Heart right ventricle (tissue), 16 donors: ENCODE results near the gene MTUS2. TPM values are rescaled to one million over a fixed set of nuclear protein-coding genes. Genes with fewer than 3 reads are reported as not detected.

ENCODE experiments used
- ATAC-seq, 8 donors: fragments of 200-7000 bp; cut with Tn5 transposase; one replicate each; pipeline ENCODE4 v1.9.1; 2020; ENCODE audit warnings: mild to moderate bottlenecking in 8 of 8, moderate library complexity in 8 of 8, moderate number of reproducible peaks in 1 of 8
- DNase-seq, 2 donors: peaks; one replicate each; pipeline ENCODE4 v3.0.0-alpha.2; 2020
- H3K27ac ChIP-seq, 10 donors: fragments of 200-600 bp; sonication (generic) in 2 of 10; one replicate each; pipeline versions ENCODE4 v1.5.0 to v1.8.0; 2020 to 2022; ENCODE audit warnings: mild to moderate bottlenecking in 3 of 10
- H3K27me3 ChIP-seq, 7 donors: fragments of 200-600 bp; one replicate each; pipeline ENCODE4 v1.8.0; 2021 to 2022; ENCODE audit warnings: mild to moderate bottlenecking in 2 of 7
- H3K36me3 ChIP-seq, 9 donors: fragments of 200-600 bp; sonication (generic) in 1 of 9; one replicate each; pipeline versions ENCODE4 v1.5.0 to v1.8.0; 2020 to 2022; ENCODE audit warnings: mild to moderate bottlenecking in 2 of 9
- H3K4me1 ChIP-seq, 9 donors: fragments of 200-600 bp; sonication (generic) in 1 of 9; one replicate each; pipeline versions ENCODE4 v1.5.0 to v1.8.0; 2020 to 2022; ENCODE audit warnings: mild to moderate bottlenecking in 4 of 9
- H3K4me3 ChIP-seq, 10 donors: fragments of 200-600 bp; sonication (generic) in 2 of 10; one replicate each; pipeline versions ENCODE4 v1.5.0 to v1.8.0; 2020 to 2022; ENCODE audit warnings: mild to moderate bottlenecking in 7 of 10, moderate library complexity in 2 of 10
- H3K9me3 ChIP-seq, 11 donors: fragments of 200-600 bp in 10 of 11; sonication (generic) in 2 of 11; one replicate each; pipeline versions ENCODE4 v1.5.0 to v1.8.0; 2013 to 2022; ENCODE audit warnings: mild to moderate bottlenecking in 2 of 11, control low read depth in 1 of 11, moderate library complexity in 1 of 11
- WGBS, 2 donors: extraction: QIAGEN DNeasy Blood & Tissue Kit; methylation state at CpG; one replicate each; pipeline ENCODE4 v1.1.7; 2013; ENCODE audit warnings: inconsistent platforms in 1 of 2; 5-methylcytosine and 5-hydroxymethylcytosine counted together
- intact Hi-C, 10 donors: fragments of 100-400 bp; cut with DNase I; formaldehyde crosslinking; loops; one replicate each; pipeline versions ENCODE4 v1.11.1 to v1.14.2; 2022
- polyA plus RNA-seq, 2 donors: library from polyadenylated mRNA; stranded (reverse); fragments of 200-250 nt; gene quantifications; one replicate each; pipeline ENCODE4 v1.2.3, GENCODE V29; 2013
- total RNA-seq, 10 donors: library from RNA; stranded (reverse); fragmentation: NEBNext Ultra II Directional in 3 of 10; extraction: Animal tissue kit (Norgen Biotek cat#: 25700) in 3 of 10; gene quantifications; one replicate each; pipeline versions ENCODE4 v1.2.1 to v1.2.4, GENCODE V29; 2021 to 2023
- TF ChIP-seq, protein P1 (sequence below), 9 donors: fragments of 200-600 bp; sonication (generic) in 2 of 9; IDR thresholded peaks; one replicate each; pipeline versions ENCODE4 v1.5.0 to v1.8.0; 2021 to 2022; ENCODE audit warnings: antibody characterized with exemption in 9 of 9, mild to moderate bottlenecking in 5 of 9, moderate library complexity in 1 of 9
- donor health status: Arrhythmogenic right ventricular cardiomyopathy.
- donor health status: ischemic (EF 13 %, LVEDD 7.1; RV severe dilation, severe dysfunction).
- donor health status: healthy with polysubstance abuse.
- donor health status: DM: no; HTN: yes; CAD: no.
- donor health status: DM: no; HTN: no; CAD: no.
- donor health status: ischemic (EF 25% LVEDD 6.9; RV normal size, moderate dysfunction).
- donor health status: ischemic (EF 25% LVEDD 5.7; RV mildly dilated, moderate dysfunction).
- donor health status: healthy.
- donor health status: DM: yes; HTN: yes; CAD: no.
- donor health status: Ischemic cardiomyopathy.
- donor health status: ischemic (EF 35%, LVEDD 5.7; RV mildly dilated, moderate dysfunction).
- donor health status: nonischemic (EF 11% LVEDD 7.7; RV severe dilation, severe dysfunction).
- donor health status: DM: yes; HTN: yes; CAD: no.
- donor health status: PGD.
- donor health status: ischemic (EF 29% LVEDD 5.4; RV normal size, mild dysfunction).
- donor health status: nonischemic (EF 23%, LVEDD 6.1; RV moderate dilation, normal function).

The MTUS2 gene
- total and polyA plus RNA-seq, 12 donors, result 18.7 to 159 (median 65.6) TPM

DNA sequence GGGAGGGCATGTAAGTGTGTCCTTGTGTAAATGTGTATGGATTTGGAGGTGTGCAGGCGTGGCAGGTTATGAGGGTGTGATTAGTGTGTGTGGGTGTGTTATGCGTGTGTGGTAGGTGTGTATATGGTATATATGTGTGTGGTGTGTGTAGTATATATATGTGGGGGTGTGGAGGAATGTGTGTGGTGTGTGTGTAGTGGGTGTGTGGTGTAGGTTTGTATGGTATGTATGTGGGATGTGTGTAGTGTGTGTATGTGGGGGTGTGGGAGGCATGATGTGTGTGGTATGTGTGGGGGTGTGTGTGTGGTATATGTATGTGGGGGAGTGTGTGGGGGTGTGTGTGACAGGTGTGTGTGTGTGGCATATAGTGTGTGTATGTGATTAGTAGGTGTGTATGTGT is 671.1 kb downstream of the MTUS2 start:
- DNase-seq (no peak), ATAC-seq (no peak)
- Histone ChIP-seq H3K9me3 (no peaks in the 10 kb centered on the region), H3K27me3 (peaks cover 0 to 5% (median 0%) of the 10 kb centered on the region in 7 donors), H3K27ac (no peak overlapping the region), H3K4me3 (no peak overlapping the region), H3K4me1 (peaks cover 0 to 10% (median under 1%) of the 10 kb centered on the region in 9 donors), H3K36me3 (peaks cover 0 to 36% (median 0%) of the 10 kb centered on the region in 9 donors)
- intact Hi-C loops, result no loop called here
- 46 to 74% methylated on average over 2 of the region's 2 CpGs for WGBS, 2 donors
- TF ChIP-seq, protein P1, sequence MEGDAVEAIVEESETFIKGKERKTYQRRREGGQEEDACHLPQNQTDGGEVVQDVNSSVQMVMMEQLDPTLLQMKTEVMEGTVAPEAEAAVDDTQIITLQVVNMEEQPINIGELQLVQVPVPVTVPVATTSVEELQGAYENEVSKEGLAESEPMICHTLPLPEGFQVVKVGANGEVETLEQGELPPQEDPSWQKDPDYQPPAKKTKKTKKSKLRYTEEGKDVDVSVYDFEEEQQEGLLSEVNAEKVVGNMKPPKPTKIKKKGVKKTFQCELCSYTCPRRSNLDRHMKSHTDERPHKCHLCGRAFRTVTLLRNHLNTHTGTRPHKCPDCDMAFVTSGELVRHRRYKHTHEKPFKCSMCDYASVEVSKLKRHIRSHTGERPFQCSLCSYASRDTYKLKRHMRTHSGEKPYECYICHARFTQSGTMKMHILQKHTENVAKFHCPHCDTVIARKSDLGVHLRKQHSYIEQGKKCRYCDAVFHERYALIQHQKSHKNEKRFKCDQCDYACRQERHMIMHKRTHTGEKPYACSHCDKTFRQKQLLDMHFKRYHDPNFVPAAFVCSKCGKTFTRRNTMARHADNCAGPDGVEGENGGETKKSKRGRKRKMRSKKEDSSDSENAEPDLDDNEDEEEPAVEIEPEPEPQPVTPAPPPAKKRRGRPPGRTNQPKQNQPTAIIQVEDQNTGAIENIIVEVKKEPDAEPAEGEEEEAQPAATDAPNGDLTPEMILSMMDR (IDR thresholded peaks at IDR 0.05), result no peak

DNA sequence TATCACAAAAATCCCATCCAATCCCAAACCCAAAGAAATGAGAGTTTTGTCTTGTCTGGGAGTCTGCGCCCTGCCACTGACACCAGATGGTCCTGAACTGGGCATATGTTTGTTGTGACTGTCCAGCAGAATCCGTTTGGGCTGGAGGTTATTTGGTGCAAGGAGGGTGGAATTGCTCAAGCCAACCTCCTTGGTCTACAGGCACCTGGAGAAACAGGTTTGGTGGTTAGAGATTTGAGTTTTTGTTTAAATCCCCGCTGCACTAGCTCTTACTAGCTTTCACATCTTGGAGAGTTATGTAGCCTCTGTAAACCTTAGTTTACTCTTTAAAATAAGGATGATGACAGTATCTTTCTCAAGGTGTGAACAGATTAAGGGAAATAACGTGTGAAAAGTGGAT is 673.7 kb downstream of the MTUS2 start:
- TF ChIP-seq, protein P1 (IDR thresholded peaks at IDR 0.05), result no peak
- H3K4me3 ChIP-seq, result no peak overlapping the region
- H3K27me3 ChIP-seq, result peaks cover 0 to 4% (median 0%) of the 10 kb centered on the region in 7 donors
- intact Hi-C loops, result no loop called here
- DNase-seq (no peak), ATAC-seq (no peak)
- peaks cover 0 to 38% (median 0%) of the 10 kb centered on the region in 9 donors for H3K36me3 ChIP-seq
- H3K9me3 ChIP-seq, result no peaks in the 10 kb centered on the region
- peaks cover 0 to 25% (median 14%) of the 10 kb centered on the region in 9 donors for H3K4me1 ChIP-seq
- WGBS, 2 donors, result 72 to 73% methylated on average over 4 of the region's 4 CpGs
- H3K27ac ChIP-seq, result no peak overlapping the region

DNA sequence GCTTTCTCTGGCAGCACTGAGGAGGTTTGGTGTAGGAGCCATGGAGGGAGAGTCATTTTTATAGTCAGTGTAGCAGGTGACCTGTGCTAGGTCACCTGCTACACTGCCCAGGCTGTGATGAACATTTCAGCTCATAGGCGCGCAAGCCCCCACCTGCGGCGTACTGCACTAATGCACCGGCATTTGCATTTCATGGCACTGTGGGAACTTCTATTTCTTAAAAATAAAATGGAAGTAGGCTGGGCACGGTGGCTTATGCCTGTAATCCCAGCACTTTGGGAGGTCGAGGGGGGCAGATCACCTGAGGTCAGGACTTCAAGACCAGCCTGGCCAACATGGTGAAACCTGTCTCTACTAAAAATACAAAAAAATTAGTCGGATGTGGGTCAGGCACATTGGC is 674.4 kb downstream of the MTUS2 start:
- peaks cover 0 to 32% (median 0%) of the 10 kb centered on the region in 9 donors for H3K36me3 ChIP-seq
- TF ChIP-seq, protein P1 (IDR thresholded peaks at IDR 0.05), result no peak
- H3K27me3 ChIP-seq, result peaks cover 0 to 2% (median 0%) of the 10 kb centered on the region in 7 donors
- WGBS, 2 donors, result 95% methylated on average over 8 of the region's 8 CpGs
- ATAC-seq (no peak), DNase-seq (no peak)
- no peak overlapping the region for H3K27ac ChIP-seq
- H3K4me1 ChIP-seq, result peaks cover 0 to 25% (median 14%) of the 10 kb centered on the region in 9 donors
- no peaks in the 10 kb centered on the region for H3K9me3 ChIP-seq
- H3K4me3 ChIP-seq, result no peak overlapping the region
- intact Hi-C loops, result no loop called here

DNA sequence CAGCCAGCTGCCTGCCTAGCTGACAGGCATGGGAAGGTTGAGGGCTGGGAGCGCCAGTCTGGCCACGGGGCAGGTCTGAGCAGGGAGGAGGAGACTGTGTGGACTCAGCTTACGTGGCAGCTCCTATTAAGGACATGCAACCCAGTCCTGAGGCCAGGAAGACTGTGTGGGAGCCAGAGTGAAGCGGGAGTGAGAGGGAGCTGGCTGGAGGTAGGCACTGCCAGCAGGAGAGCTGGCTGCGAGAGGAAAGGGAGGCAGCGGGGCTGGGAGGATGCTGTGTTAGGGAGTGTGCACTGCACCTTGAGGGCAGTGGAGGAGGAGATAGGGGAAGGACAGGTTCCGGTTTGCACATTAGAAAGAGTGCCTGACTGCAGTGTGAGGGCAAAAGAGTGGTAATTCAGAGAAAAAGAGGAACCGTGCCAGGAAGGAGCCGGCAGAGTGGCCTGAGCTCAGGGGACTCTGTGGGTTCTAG is 676.1 kb downstream of the MTUS2 start:
- no peaks in the 10 kb centered on the region for H3K9me3 ChIP-seq
- 42 to 44% methylated on average over 9 of the region's 9 CpGs for WGBS, 2 donors
- peaks cover 0 to 25% (median 14%) of the 10 kb centered on the region in 9 donors for H3K4me1 ChIP-seq
- peaks cover 0 to 29% (median 0%) of the 10 kb centered on the region in 9 donors for H3K36me3 ChIP-seq
- peak; percentile 31 to 59 for DNase-seq
- H3K27ac ChIP-seq, result peak overlapping the region in 1 of 10 donors; percentile 26
- no peak overlapping the region for H3K4me3 ChIP-seq
- intact Hi-C loops, result no loop called here
- TF ChIP-seq, protein P1 (IDR thresholded peaks at IDR 0.05), result no peak
- peak; percentile 32 to 91 (median 72) for ATAC-seq
- H3K27me3 ChIP-seq, result no peaks in the 10 kb centered on the region
